Coronary artery (tissue), 2 donors: Measurements from ENCODE around the gene LOXL1.

ENCODE experiments used
- DNase-seq: peaks from one replicate; pipeline ENCODE4 v3.0.0-alpha.2; 2017; ENCODE audit warnings: low spot score
- H3K27ac ChIP-seq, 2 donors: fragments of 200-600 bp; sonication (generic); one replicate each; pipeline ENCODE4 v1.5.1; 2016 to 2019
- H3K4me3 ChIP-seq: fragments of 200-600 bp; sonication (generic); 2 replicates; pipeline ENCODE4 v1.5.1; 2016; ENCODE audit warnings: mild to moderate bottlenecking, moderate library complexity
- TF ChIP-seq, protein P1 (sequence below): fragments of 200-600 bp; sonication (generic); IDR thresholded peaks from one replicate; pipeline ENCODE4 v1.5.1; 2019; ENCODE audit warnings: antibody characterized with exemption

LOXL1 gene

DNA sequence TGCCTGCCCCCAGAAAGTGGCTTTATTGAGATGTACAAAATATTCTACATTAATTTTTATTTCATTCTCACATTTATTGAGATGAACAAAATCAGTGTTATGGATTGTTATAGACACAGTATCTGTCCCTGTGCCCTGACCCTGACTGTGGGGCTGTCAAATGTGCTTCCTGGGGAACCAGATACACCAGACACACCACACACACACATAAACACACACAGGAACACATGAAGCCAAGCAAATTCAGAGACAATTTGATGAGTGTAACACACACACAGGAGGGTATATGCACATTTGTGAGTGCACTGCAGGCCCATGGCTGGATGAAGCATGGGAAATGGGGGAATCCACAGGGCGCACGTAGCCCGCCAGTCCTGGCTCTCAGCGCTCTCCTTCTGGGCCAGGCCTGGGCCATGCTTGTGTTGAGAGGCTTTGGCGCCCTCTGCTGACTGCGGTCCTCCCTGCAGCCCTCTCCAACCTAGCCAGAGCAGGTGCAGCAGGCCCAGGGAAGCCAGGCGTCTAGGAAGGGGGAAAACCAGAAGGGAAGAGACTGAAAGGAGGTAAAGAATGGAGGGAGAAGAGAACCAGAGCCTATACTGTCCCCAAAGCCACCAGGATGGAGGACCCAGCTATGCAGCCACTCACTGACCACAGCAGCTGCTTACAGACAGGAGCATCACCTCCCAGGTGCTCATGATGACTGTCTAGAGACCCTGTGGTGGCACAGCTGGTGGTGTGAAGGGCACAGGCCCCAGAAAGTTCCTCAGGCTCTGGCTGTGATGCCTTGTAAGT lies 18.0 kb upstream of the LOXL1 start:
- peak; percentile 80 for DNase-seq
- no peak overlapping the region for H3K4me3 ChIP-seq
- no peak overlapping the region for H3K27ac ChIP-seq
- TF ChIP-seq, protein P1, sequence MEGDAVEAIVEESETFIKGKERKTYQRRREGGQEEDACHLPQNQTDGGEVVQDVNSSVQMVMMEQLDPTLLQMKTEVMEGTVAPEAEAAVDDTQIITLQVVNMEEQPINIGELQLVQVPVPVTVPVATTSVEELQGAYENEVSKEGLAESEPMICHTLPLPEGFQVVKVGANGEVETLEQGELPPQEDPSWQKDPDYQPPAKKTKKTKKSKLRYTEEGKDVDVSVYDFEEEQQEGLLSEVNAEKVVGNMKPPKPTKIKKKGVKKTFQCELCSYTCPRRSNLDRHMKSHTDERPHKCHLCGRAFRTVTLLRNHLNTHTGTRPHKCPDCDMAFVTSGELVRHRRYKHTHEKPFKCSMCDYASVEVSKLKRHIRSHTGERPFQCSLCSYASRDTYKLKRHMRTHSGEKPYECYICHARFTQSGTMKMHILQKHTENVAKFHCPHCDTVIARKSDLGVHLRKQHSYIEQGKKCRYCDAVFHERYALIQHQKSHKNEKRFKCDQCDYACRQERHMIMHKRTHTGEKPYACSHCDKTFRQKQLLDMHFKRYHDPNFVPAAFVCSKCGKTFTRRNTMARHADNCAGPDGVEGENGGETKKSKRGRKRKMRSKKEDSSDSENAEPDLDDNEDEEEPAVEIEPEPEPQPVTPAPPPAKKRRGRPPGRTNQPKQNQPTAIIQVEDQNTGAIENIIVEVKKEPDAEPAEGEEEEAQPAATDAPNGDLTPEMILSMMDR = peak; percentile 96

DNA sequence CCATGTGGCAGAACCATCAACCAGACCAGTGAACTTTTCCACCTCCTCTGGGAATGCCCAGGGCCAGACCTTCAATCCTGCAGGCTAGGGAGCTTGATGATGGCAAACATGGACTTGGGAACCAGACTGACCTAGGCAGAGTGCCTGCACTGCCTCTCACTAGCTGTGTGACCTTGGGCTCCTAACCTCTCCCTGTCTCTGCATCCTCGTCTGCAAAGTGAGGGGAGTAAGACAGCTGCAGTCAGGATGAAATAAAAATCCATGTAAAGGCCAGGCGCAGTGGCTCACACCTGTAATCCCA lies 17.5 kb upstream of the LOXL1 start:
- DNase-seq = no peak
- H3K27ac ChIP-seq = no peak overlapping the region
- no peak overlapping the region for H3K4me3 ChIP-seq
- TF ChIP-seq, protein P1 = no peak

DNA sequence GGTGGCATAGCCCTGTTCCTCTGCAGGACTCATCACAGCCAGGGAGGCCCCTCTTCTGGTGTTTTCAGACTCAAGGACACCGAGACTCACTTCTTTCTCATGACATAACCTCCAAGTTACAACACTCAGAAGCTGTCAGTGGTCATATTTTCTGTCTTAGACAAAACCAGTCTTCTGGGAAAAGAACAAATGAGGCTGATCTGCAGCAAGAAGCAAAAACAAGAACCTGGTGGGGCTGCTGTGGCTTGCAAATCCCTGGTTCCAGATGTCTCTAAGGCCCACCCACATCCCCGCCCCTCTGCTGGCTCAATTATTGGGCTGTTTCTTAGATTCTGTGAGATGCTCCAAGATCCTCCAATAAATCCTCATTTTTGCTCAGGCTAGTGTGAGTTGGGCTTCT lies 16.6 kb upstream of the LOXL1 start:
- TF ChIP-seq, protein P1 = no peak
- DNase-seq = no peak
- no peak overlapping the region for H3K4me3 ChIP-seq
- no peak overlapping the region for H3K27ac ChIP-seq

DNA sequence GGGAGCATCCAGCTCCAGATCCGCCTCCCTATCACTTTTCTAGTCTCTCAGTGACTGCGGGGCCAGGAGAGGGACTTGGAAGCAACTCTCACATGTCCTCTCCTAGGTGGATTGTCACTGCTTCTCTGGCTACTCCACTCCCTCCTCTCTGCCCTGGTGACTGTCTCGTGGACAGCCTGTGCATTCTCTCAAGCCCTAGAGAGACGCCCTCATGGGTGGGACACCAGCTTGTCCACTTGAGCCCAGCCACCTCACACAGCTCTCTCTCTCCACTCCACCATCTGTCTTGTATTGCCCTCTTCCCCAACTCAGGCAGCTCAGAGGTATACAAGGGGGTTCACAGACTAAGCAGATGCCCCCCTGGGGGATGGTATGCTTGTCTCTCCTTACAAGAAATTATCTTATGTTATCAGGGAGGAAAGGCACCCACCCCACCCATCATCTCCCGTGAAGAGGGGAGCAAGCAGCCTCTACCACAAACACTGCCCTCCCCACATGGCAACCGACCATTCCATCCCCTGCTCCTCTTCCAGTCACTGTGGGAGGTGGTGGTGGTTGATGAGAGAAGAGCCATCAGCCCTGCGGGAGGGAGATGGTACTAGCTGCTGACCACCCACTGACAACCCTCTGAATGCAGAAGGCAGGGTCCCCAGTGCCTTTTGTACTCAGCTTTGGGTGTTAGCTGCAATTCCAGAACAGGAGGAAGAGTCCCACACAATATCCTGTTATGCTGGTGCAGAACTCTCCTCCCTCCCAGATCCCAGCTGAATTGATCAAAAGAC lies 15.5 kb upstream of the LOXL1 start:
- Histone ChIP-seq H3K4me3 (no peak overlapping the region), H3K27ac (no peak overlapping the region)
- TF ChIP-seq, protein P1 = no peak
- no peak for DNase-seq

DNA sequence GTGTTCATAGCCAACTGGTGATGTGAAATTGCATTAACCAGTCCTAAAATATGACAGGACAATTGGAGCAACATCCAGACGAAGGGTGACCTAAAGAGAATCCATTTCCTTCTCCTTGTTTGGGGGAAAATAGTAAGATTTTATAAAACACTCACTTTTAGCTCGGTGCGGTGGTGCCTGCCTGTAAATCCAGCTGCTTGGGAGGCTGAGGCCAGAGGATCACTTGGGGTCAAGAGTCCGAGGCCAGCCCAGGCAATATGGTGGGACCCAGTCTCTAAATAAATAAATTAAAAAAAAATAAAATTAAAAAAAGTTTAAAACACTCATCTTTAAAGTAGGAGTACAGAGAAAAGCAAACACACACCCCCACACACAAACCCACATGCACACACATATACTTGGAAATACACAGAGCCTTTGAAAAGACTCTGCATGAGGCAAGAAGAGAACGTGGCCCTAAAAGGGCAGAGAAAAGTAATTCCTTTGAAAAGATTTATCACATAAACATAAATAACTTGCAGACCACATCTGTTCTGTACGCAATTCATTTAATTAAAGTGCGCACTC lies 14.1 kb upstream of the LOXL1 start:
- TF ChIP-seq, protein P1 = no peak
- no peak overlapping the region for H3K4me3 ChIP-seq
- H3K27ac ChIP-seq = no peak overlapping the region
- no peak for DNase-seq

DNA sequence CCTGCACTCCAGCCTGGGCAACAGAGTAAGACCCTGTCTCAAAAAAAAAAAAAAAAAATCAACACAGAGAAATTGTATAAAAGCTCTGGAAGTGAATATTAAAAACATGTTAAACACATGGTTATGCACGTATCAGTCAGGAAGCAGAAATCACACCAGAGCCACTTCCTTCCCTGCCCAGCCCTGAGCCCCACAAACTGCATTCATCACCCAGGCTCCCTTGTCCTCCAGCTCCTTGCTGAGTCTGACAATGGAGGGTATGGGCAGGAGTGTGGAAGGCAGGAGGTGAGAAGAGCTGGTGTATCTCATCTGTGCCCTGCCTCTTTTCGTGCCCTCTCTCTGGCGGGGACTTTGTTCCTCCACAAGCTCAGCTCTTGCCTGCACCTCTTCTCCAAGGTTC lies 12.1 kb upstream of the LOXL1 start:
- DNase-seq = no peak
- H3K27ac ChIP-seq = no peak overlapping the region
- TF ChIP-seq, protein P1 = no peak
- H3K4me3 ChIP-seq = no peak overlapping the region
